ENCODE data around the gene GRIK5.
A peak's percentile ranks its signal among the peaks of the same experiment; 100 is the strongest.

The GRIK5 gene

GRCh38 chr19:42093926-42094325 lies 23.9 kb upstream of the GRIK5 start:
- no peak for DNase-seq

- no peak for DNase-seq
These were observed 23.5 kb upstream of the GRIK5 start for GRCh38 chr19:42093505-42093904.

GRCh38 chr19:42092350-42092749 lies 22.3 kb upstream of the GRIK5 start:
- no peak for DNase-seq

GRCh38 chr19:42091742-42092141 lies 21.7 kb upstream of the GRIK5 start:
- peak in 1 of 2 experiments; percentile 12 for DNase-seq

GRCh38 chr19:42091300-42091699 lies 21.3 kb upstream of the GRIK5 start:
- no peak for DNase-seq

- DNase-seq = no peak
These were observed 20.7 kb upstream of the GRIK5 start for GRCh38 chr19:42090672-42091071.

GRCh38 chr19:42089772-42090171 lies 19.8 kb upstream of the GRIK5 start:
- no peak for DNase-seq

GRCh38 chr19:42089191-42089750 lies 19.3 kb upstream of the GRIK5 start:
- no peak for DNase-seq

GRCh38 chr19:42088471-42089190 lies 18.6 kb upstream of the GRIK5 start:
- no peak for DNase-seq

GRCh38 chr19:42086770-42087550 lies 17.0 kb upstream of the GRIK5 start:
- DNase-seq = no peak

GRCh38 chr19:42086188-42086736 lies 16.3 kb upstream of the GRIK5 start:
- DNase-seq = no peak

- no peak for DNase-seq
These were observed 13.5 kb upstream of the GRIK5 start for GRCh38 chr19:42083537-42083936.

- peak; percentile 27 to 35 for DNase-seq
These were observed 11.7 kb upstream of the GRIK5 start for GRCh38 chr19:42081584-42082203.

- no peak for DNase-seq
These were observed 10.9 kb upstream of the GRIK5 start for GRCh38 chr19:42080764-42081375.

GRCh38 chr19:42079886-42080763 lies 10.1 kb upstream of the GRIK5 start:
- DNase-seq = no peak

- DNase-seq = no peak
These were observed 9.3 kb upstream of the GRIK5 start for GRCh38 chr19:42079276-42079669.

GRCh38 chr19:42078538-42079275 lies 8.7 kb upstream of the GRIK5 start:
- DNase-seq = no peak

- DNase-seq = no peak
These were observed 8.1 kb upstream of the GRIK5 start for GRCh38 chr19:42078058-42078457.

- no peak for DNase-seq
These were observed 6.5 kb upstream of the GRIK5 start for GRCh38 chr19:42076380-42076944.

GRCh38 chr19:42075616-42076379 lies 5.8 kb upstream of the GRIK5 start, which contains the start of gene ZNF574:
Gene ZNF574 (plus strand): TSS chr19:42076166. CDS start chr19:42078607, 2,441 bp downstream.
- peak; percentile 90 to 97 for DNase-seq
